Pancreas (tissue), 10 donors: ENCODE measurements around the gene NR5A1. TPM values are rescaled to one million over a fixed set of nuclear protein-coding genes. Genes with fewer than 3 reads are reported as not detected.

Source experiments
- ATAC-seq, 4 donors: fragments of 200-7000 bp; cut with Tn5 transposase; one replicate each; pipeline versions ENCODE4 v1.8.0 to v1.9.1; 2020; ENCODE audit warnings: mild to moderate bottlenecking in 4 of 4, moderate library complexity in 4 of 4
- DNase-seq, 6 donors: peaks; one replicate each; pipeline ENCODE4 v3.0.0-alpha.2; 2020
- FAIRE-seq: peaks from 2 replicates; lab custom pipeline; 2012; peaks lifted over from hg19 to GRCh38; lab: Jason Lieb, UNC
- H3K27ac ChIP-seq, 4 donors: fragments of 200-600 bp; sonication (generic); 1 replicate in 3 of 4; 2 replicates in 1 of 4; pipeline versions ENCODE4 v1.5.0 to v1.8.0; 2020
- H3K27me3 ChIP-seq, 4 donors: fragments of 200-600 bp; one replicate each; pipeline ENCODE4 v1.8.0; 2021
- H3K36me3 ChIP-seq, 3 donors: fragments of 200-600 bp; sonication (generic) in 1 of 3; one replicate each; pipeline versions ENCODE4 v1.5.0 to v1.8.0; 2020 to 2021
- H3K4me1 ChIP-seq, 3 donors: fragments of 200-600 bp; one replicate each; pipeline ENCODE4 v1.8.0; 2021
- H3K4me3 ChIP-seq, 4 donors: fragments of 200-600 bp; sonication (generic) in 2 of 4; one replicate each; pipeline versions ENCODE4 v1.5.0 to v1.8.0; 2020 to 2021
- H3K9me3 ChIP-seq, 4 donors: fragments of 200-600 bp; one replicate each; pipeline ENCODE4 v1.8.0; 2021
- CTCF ChIP-seq, 4 donors: fragments of 200-600 bp; sonication (generic) in 3 of 4; IDR thresholded peaks; one replicate each; pipeline versions ENCODE4 v1.5.0 to v1.8.0; 2021; ENCODE audit warnings: antibody characterized with exemption in 4 of 4
- WGBS, 2 donors: extraction: QIAGEN DNeasy Blood & Tissue Kit; methylation state at CpG; one replicate each; pipeline ENCODE4 v1.1.7; 2013; 5-methylcytosine and 5-hydroxymethylcytosine counted together
- intact Hi-C, 3 donors: fragments of 100-400 bp; cut with DNase I; formaldehyde crosslinking; loops; one replicate each; pipeline versions ENCODE4 v1.11.1 to v1.14.2; 2022
- polyA plus RNA-seq, 2 donors: library from polyadenylated mRNA; stranded (reverse); fragments of 200-250 nt; gene quantifications; one replicate each; pipeline ENCODE4 v1.2.3, GENCODE V29; 2013
- total RNA-seq, 6 donors: library from RNA; stranded (reverse); fragmentation: NEBNext Ultra II Directional in 4 of 6; extraction: Animal tissue kit (Norgen Biotek cat#: 25700) in 4 of 6; gene quantifications; one replicate each; pipeline versions ENCODE4 v1.2.1 to v1.2.4, GENCODE V29; 2021 to 2023
- donor health status: healthy with polysubstance abuse.
- donor health status: DM: no; HTN: no; CAD: no; lungs with moderate emphysema.
- donor health status: DM: no; HTN: no; CAD: no.
- donor health status: control.
- donor health status: control.
- donor health status: Bipolar disorder and iron deficiency.
- donor health status: DM: yes; HTN: yes; CAD: no.
- donor health status: DM: no; HTN: no; CAD: no.
- donor health status: DM: no; HTN: no; CAD: no.
- donor health status: DM: yes; HTN: yes; CAD: no.

The NR5A1 gene
- total and polyA plus RNA-seq, 8 donors, result 0.05 to 0.28 TPM; not detected in 6

- intact Hi-C loops, result no loop called here
- peaks cover 0 to 23% (median 5%) of the 10 kb centered on the region in 4 donors for H3K27me3 ChIP-seq
- H3K4me3 ChIP-seq, result peak overlapping the region in 1 of 4 donors; percentile 10
- H3K27ac ChIP-seq, result no peak overlapping the region
- FAIRE-seq (no peak), ATAC-seq (no peak), DNase-seq (peak in 2 of 6 donors; percentile 58 to 64)
- H3K36me3 ChIP-seq, result no peaks in the 10 kb centered on the region
- peaks cover 0 to 4% (median 3%) of the 10 kb centered on the region in 3 donors for H3K4me1 ChIP-seq
- H3K9me3 ChIP-seq, result no peaks in the 10 kb centered on the region
- 37 to 41% methylated on average over 56 to 69 of the region's 69 CpGs for WGBS, 2 donors
- no peak for TF ChIP-seq CTCF (IDR thresholded peaks at IDR 0.05)
Observed at GRCh38 chr9:124505006-124505900, 1.9 kb downstream of the NR5A1 start.

GRCh38 chr9:124504530-124505005, 2.6 kb downstream of the NR5A1 start:
- intact Hi-C loops, result no loop called here
- no peak for ATAC-seq
- 0 to 2% methylated on average over 3 to 80 of the region's 81 CpGs for WGBS, 2 donors
- peaks cover 0 to 23% (median 5%) of the 10 kb centered on the region in 4 donors for H3K27me3 ChIP-seq
- H3K9me3 ChIP-seq, result no peaks in the 10 kb centered on the region
- H3K4me3 ChIP-seq, result peak overlapping the region in 2 of 4 donors; percentile 14 to 34
- H3K27ac ChIP-seq, result no peak overlapping the region
- H3K36me3 ChIP-seq, result no peaks in the 10 kb centered on the region
- TF ChIP-seq CTCF (IDR thresholded peaks at IDR 0.05), result no peak
- FAIRE-seq, result no peak
- peaks cover 0 to 4% (median 3%) of the 10 kb centered on the region in 3 donors for H3K4me1 ChIP-seq
- DNase-seq, result no peak

- Histone ChIP-seq H3K9me3 (no peaks in the 10 kb centered on the region), H3K27ac (no peak overlapping the region), H3K4me1 (peaks cover 0 to 4% (median 3%) of the 10 kb centered on the region in 3 donors), H3K36me3 (no peaks in the 10 kb centered on the region), H3K27me3 (peaks cover 0 to 23% (median 5%) of the 10 kb centered on the region in 4 donors), H3K4me3 (peak overlapping the region in 2 of 4 donors; percentile 14 to 34)
- ATAC-seq (no peak), FAIRE-seq (no peak), DNase-seq (peak in 2 of 6 donors; percentile 49 to 56)
- TF ChIP-seq CTCF (IDR thresholded peaks at IDR 0.05), result no peak
- intact Hi-C loops, result no loop called here
- WGBS, 2 donors, result 4 to 7% methylated on average over 53 to 76 of the region's 76 CpGs
Observed at GRCh38 chr9:124503713-124504529, 3.3 kb downstream of the NR5A1 start.

GRCh38 chr9:124502711-124503702, 4.2 kb downstream of the NR5A1 start:
- Histone ChIP-seq H3K27me3 (peaks cover 0 to 23% (median 5%) of the 10 kb centered on the region in 4 donors), H3K36me3 (no peaks in the 10 kb centered on the region), H3K4me1 (peaks cover 0 to 4% (median 3%) of the 10 kb centered on the region in 3 donors), H3K4me3 (no peak overlapping the region), H3K9me3 (no peaks in the 10 kb centered on the region), H3K27ac (no peak overlapping the region)
- no peak for TF ChIP-seq CTCF (IDR thresholded peaks at IDR 0.05)
- DNase-seq (peak in 2 of 6 donors; percentile 53 to 59), FAIRE-seq (no peak), ATAC-seq (no peak)
- WGBS, 2 donors, result 12% methylated on average over 82 to 96 of the region's 96 CpGs
- intact Hi-C loops, result no loop called here
